NCI-H187 treated with DMSO at 0.1 percent for 48 hours (cell line): ENCODE measurements around the gene POTEF.
"Not testable (repeated sequence)": the region's sequence is repeated elsewhere in the genome, so short reads cannot be mapped to it uniquely, and the experiment has no call there.

ENCODE experiments used
- DNase-seq: peaks from one replicate; lab custom pipeline; 2025; lab: John Stamatoyannopoulos, UW

Gene POTEF

DNA sequence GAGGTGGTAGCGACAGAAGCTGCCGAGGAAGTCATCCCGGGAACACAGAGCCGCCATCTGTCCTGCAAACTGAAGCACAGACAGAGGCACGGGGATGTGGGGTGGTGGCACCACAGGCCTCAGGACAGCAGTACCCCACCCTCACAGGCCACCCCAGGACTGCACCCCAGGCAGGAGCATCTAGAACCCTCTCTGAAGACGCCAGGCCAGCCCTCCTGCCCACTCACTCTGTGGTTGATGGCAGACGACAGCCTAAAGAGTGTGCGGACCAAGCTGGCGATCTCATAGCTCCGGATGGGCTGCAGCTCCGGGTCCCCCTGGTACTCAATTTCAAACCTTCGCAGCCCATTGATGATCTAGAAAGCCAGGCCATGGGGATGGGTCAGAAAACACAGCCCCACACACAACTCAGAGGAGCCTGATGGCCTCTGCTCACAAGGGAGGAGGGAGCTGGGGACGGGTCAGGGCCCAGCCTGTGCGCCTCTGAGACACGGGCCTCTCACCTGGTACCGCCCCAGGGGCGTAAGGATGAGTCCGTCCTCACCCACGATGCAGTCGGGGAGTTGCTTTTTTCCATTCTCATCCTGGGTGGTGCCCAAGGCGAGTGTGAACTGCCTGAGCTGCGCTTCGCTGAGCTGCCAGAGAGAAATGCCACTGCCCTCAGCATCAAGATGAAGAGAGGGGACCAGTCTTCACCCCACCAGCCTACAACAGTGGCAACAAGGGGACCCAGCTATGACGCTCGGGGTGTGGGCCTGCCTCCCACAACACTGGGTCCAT, 24.0 kb upstream of the POTEF start:
- DNase-seq = no peak

DNA sequence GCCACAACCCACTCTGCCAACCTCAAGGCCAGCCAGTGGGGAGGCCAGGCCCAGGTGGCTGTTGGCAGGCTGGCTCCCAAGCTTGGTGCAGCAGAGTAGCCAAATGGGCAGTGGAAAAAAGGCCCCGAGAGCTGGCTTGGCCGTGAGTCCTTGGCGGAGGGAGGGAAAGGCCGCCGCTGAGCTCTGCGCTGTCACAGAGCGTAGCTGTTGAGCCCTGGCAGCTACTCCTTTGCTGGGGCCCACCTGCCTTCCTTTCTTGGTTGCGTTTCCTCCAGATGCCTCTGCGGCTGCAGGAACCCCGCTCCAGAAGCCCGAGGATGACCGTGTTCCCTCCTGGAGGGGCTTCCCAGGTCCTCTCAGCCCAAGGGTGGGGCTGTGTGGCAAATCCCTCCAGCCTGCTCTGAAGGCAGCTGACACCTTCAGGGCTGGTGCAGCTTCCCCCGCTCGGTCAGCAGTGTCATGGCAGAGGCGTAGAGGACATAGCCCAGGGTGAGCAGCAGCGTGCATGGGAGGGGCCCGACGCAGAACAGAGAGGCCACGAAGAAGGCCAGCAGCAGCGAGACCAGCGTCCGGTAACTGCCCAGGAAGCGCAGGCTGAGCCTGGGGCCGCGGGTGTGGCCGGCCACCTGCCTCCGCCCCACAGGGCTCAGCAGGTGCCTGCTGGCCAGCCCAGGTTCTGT, 23.3 kb upstream of the POTEF start:
- DNase-seq = not testable (repeated sequence)

DNA sequence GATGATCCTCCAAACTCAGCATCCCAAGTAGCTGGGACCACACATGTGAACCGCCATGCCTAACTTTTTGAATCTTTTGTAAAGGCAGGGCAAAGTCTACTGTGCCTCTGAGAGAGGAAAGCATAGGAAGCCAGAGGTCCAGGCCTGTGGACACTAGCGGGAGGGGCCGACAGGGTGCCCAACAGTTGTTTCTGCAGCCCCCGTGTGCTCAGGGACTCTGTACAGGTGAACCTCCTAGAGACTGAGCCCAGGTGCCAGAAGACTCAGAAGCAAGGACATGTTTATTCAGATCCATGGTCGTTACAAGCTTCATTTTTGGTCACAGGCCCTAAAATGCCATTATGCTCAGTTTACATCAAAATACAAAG, 22.1 kb upstream of the POTEF start:
- not testable (repeated sequence) for DNase-seq

DNA sequence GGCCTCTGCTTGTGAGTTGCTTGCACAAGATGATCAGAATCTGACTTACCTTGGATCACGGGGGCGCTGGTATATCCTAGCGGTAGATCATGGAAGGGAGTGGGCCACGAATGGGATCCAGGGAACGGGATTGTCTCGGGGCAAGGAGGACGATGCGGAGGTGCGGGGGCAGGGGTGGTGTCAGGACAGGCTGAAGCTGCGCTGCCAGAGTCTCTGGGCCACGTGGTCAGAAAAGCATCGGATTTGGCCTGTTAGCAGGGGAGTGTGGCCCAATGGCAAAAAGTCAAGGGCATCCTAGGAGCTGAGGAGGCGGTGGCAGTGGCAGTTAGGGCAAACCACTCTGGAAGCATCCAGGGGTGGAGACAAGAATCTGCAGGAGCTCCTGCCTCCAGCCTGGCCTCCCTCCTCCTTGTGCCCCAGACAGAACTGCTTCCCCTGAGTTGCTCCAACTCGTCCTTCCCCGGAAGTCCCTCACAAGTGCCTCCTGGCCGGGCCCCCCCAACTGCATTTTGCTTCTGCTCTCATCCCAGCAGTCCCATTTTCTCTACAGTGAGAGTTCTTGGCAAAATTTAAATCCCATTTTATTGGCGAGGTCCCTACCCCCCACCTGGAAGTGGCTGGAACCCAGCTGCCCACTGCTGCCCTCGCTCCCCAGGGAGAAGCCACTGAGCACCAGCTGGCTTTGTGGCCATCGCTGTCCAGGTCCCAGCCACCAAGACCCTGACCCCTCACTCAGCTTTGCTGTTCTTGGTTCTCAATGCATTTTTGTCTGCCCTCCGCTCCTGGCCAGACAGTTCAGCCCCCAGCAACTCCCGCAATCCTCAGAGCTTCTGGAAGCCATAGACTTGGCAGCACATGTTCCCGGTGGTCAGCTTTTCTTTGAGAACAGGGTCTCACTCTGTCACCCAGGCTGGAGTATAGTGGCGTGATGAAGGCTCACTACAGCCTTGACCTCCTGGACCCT, 21.4 kb upstream of the POTEF start:
- DNase-seq = no peak

DNA sequence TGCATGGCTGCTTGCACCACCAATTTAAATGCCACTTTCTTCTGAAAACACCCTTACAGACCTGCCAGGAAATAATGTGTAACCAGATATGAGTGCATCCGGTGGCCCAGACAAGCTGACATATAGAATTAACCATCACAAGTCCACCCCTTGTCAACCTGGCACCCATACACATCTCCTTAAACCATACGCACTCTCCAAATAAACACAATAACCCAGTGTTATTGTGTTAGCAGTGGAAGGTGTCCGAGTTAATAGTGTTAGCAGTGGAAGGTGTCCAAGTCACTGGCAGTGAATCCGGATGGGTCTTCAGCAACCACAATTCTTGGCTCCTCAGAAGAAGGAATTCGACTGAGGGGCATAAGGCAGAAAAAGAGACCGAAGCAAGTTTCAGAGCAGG, 19.5 kb upstream of the POTEF start:
- not testable (repeated sequence) for DNase-seq

DNA sequence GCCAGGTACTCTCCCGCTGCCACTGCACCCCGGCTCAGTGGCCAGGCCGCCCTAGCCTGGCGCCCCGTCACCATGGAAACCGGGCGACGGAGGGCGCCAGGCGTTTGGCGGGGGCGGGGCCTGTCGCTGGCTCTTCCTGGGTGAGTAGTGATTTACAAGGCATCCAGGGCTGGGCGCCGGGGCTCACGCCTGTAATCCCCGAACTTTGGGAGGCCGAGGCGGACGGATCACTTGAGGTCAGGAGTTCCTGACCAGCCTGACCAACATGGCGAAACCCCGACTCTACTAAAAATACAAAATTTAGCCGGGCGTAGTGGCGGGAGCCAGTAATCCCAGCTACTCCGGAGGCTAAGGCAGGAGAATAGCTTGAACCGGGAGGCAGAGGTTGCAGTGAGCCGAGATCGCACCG, 16.0 kb upstream of the POTEF start, which contains the start of gene CCDC74B:
Gene CCDC74B (minus strand): TSS at position 107 of the 409 bp plus-strand sequence. CDS start 116 bp downstream, outside the sequence.
- peak; percentile 4 for DNase-seq

DNA sequence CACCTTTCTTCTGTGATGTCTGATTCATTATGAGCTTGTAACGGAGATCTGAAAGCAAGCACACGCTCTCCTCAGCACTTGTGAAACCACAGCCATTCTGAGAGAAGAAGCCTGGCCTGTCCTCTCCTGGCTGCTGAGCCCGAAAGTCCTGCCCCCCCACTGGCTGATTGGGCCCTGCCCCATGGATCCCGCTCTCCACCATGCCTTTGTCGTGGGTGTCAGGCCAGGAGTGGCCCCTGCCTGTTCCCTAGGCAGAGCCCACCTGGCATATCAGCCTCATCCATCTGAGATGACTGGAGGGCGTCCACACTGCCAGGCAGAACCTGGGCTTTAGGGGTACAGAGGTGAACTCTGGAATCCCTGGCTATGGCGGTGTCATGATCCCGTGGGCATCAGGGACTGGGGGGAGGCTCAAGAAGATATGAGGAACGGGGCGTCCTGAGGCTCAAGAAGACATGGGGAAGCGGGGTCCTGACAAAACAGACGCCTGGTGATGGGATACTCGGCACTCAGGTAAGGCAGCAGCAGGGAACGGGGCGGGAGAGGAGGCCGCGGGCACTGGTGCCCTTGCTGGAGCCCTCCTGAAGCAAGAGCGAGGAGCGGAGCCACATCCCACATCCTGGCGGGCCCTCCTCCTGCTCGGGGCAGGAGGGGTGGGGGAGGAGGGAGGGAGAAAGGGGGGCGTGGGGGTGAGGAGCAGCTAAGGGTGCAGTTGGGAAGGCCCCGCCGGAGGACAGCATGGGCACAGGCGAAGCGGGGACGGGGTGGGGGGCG, 14.4 kb upstream of the POTEF start:
- DNase-seq = not testable (repeated sequence)

DNA sequence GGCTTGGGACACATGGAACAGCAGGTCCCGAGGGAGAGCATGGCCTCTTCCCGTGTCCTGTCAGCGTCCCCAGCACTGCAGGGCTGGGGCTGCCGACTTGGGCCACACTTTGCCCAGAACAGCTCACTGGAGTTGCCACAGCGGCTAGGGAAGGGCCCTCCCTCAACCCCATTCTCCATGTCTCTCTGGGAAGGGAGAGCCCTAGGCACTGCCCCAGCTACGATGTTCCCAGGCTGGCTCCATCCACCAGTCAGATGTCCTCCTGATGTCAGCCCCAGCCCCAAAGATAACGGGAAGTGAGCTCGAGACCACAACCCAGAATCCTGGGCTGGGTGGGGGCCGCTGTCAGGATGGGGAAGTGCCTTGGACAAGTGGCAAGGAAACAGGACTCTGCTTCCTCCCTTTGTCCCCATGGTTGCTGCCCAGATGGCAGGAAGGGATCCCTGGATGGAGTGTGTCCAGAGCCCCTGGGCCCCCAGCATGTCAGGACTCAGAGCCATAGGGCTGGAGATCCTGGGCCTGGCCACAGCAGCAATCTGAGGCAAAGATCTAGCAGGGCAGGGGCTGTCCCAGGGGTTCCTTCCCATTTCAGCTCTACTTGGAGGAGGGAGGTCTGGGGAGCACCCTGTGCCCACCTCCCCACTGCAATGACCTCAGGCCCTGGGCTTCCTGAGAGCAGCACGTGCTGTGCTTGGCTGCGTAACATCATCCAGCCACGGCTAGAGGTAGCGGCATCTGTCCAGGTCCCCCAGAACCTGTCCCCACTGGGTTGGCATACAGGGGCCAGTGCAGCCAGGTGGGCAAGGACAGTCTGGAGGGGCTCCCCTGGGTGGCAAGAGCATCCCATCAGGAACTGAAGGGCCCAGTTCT, 13.6 kb upstream of the POTEF start:
- not testable (repeated sequence) for DNase-seq

DNA sequence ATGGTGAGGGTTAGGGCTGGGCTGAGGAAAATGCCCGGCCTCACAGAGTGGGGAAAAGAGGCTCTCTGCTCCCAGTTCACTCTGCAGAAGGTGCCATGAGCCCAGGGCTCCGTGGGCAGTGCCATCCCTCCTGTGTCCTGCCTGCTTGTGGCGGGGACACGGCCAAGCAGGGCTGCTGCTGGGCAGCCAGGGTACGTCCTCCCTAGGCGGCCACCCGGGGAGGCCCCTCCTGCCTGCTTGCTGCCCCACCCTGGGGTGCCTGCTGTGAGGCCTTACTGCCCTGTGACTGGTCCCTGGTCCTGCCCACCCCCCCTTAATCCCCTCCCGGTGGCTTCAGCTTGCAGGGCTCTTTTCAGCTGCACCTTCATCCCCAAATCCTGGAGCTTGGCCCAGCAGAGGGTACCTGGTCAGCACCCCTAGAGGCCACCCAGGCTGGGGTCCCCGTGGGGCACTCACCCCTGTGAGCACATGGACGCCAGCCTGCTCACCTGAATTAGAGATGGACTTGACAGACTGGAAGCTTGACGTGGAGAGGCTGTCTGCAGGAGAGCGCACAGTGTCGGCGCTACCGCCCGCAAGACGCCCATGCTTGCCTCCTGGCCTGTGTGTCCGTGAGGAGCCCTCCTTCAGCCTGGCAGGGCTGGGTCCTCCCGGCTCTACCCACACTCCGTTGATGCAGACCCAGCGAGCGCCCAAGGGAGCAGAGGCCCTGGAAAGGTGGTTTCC, 12.8 kb upstream of the POTEF start:
- DNase-seq = not testable (repeated sequence)

DNA sequence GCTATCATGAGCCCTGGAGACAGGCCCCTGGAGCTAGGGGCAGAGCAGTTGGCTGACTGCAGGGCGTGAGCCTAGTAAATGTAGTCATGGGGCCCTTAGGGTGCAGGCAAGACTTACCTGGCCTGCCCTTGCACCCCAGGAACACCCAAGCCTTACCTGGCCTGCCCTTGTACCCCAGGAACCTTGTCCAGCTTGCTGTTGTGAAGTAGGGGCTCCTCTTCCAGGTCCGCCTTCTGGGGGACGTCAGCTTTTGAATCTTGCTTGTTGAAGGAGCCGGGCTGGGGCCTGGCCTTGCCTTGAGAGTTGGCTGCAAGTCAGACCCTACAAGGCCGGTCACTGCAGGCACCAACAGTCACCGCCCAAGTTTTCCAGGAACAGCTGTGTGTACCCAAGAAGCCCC, 12.0 kb upstream of the POTEF start:
- DNase-seq = not testable (repeated sequence)

DNA sequence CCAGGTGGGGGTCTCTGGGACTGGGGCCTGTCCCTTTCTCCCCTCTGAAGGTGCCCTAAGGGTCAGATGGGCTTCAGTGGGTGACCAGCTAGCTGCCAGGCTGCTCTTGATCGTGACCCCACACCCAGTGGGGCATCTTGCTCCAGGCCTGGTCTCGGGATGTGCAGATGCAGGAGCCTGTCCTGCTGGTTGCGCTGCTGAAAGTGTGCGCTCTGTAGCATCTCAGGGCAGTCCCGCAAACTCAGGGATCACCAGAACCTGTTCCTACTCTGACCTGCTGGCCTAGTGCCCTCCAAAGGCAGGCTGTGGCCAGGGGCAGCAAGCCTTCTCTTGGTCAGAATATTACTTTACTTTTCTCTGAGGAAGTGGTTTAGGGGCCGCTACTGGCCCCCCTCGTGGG, 11.5 kb upstream of the POTEF start:
- DNase-seq = not testable (repeated sequence)

DNA sequence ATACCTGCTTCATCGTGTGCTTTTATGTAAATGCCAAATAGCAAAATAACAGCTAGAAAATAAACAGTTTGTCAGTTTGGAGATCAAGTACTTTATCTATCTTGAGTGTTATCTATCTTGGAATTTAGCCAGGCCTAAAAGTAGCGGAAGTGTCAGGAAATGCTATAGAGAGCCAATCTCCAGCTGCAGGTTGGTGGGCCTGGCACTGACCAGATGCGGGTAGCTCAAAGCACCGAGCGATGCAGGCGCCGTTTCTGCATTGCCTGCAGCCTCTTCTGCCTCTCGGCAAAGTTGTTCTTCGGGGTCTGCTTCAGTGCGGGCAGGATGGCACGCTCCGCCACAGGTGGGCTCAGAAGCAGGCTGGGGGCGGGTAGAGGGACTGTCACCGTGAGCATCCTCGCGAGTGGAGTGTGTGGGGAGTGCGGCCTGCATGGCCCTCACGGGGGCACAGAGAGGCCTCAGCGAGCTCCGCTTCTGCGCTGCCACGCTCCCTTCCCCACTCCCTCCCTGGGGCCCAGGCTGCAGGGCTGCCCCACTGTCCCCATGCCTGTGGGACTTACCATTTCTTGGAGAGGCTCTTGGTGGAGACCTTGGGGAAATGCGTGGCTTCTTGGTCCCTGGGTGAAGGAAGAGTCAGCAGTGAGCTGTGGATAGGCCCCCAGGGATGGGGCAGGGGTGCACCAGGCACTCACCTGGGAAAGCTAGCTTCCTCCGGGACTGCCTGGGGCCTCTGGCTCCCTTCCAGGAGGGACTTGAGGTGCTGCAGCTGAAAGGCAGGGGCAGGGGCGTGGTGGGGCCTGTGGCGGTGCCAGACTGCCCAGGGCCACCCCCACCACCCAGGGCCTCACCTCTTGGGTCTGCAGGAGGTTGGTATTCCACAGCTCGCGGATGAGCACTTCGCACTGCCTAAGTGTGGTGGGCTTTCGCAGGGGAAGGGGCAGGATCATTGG, 10.6 kb upstream of the POTEF start:
- not testable (repeated sequence) for DNase-seq

DNA sequence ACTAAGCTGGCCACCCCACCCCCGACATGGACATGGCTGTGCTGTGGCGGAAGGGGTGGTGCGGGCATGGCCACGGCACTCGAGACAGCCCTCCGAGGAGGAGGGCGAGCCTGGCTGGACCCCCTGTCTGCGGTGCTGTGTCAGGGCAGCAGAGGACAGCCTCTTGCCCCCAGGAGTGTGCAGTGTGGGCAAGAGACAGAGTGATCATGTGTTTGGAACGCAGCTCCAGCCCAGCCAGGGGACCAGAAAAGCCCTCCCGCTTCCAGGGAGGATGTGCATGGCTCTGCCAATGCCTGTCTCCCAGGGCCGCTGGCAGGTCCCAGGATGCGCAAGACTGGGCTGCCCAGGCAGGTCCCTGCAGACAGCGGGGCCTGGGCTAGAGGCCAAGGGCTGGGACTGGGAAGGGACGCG, 9.8 kb upstream of the POTEF start:
- DNase-seq = not testable (repeated sequence)

DNA sequence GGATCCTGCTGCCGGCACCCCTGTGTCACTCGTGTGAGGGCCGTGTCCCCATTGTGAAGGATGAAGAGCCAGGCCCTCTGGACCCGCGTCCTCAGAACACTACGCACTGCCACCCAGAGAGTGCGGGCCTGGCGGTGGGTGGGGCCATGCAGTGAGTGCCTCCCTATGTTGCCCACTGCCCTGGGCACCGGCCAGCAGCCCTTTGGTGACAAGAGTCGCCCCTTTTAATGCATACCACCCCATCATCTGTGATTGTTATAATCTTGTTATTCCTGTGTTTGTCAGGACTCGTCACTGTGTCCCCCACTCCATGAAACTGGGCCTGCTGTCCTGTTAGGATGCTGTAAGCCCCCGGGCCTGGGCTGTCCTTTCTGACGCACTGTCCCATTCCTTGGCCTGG, 9.3 kb upstream of the POTEF start:
- DNase-seq = not testable (repeated sequence)

DNA sequence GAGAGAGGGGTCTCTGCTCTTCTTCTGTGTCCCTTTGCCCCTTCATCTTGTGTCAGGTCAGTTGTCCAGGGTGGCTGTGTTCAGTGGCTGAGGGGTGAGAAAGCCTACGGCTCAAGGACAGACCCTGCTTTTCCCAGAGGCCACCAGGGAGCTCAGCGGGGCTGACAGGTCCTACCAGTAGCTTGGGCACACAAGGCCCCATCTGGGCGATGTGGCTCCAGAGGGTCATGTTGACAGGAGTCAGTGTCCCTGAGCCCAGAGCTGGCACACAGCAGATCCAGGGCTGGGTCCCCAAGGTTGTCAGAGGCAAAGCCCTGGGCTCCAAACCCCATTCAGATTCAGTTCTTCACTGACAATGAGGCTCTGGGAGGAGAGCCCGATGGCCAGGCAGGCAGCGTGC, 8.1 kb upstream of the POTEF start:
- not testable (repeated sequence) for DNase-seq

DNA sequence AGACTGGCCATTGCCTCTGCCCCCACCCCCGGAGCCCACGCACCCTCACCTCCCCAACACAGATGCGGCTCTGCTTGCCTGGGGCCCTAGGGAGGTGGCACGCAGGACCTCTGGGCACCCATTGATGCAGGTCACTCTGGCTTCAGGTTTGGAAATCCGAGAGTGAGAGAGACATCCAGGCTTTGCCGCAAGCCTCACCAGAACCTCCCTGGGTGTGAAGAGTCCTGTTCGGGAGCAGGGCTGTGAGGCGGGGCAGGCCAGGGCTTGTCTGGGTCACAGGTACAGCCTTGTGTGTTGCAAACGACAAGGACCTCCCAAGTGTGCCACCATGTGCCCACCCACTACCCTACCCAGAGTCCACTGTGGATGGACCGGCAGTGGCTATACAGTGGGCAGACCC, 7.5 kb upstream of the POTEF start:
- DNase-seq = not testable (repeated sequence)

DNA sequence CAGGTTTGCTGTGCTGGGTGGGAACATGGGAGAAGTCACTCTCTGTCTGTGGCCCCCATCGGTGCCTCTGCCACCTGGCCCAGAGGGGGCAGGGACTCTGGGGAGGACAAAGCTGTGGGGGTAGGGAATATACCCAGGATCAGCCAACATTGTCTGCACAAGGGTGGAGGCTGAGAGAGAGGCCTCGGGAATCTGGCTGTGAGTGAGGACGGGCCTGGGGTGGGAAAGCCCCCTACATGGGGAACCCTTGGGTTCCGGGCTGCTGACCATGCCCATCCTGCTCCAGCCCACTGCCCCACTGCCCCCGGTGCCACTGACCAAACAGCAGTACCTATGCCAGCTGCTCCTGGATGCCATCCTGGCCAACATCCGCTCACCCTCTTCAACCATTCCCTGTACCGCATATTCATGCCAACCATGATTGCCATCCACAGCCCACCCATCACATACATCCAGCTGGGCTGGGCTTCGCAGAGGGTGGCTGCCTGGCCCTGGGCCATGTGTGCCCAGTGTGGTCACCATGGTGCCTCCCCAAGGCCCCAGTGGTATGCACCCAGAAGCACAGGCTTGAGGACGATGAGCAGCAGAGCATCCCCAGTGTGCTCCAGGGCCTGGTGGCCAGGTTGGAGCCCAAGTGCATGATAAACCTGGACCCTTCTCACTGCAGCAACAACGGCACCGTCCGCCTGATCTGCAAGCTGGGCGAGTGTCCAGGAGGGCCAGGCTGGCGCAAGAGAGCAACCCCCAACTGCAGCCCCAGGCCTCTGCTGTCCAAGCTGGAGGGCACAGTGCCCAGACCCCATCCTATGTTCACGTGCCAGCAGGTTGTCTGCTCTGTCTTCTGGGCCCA, 6.9 kb upstream of the POTEF start:
- no peak for DNase-seq

DNA sequence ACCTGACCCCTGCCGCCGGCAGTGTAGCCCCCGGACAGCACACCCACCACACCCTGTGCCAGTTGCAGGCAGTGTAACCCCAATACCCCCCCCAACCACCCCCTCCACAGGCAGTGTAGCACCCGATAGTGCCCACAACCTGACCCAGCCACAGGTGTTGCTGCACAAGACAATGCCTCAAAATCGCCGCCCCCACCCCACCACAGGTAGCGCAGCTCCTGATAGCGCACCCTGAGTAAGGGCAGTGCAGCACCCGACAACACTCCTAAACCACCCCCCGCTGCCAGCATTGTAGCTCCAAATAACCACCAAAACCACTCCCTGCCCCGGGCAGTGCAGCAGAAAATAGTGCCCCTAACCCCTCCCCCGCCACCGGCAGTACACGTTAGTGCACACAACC, 558 bp downstream of the POTEF start:
- DNase-seq = not testable (repeated sequence)
